CD4-positive, alpha-beta memory T cell (primary cell): ENCODE results near the gene CELSR1. TPM values are rescaled to one million over a fixed set of nuclear protein-coding genes. Genes with fewer than 3 reads are reported as not detected.

Source experiments
- CTCF ChIA-PET: fragments of 350-600 bp; sonication (Branson Sonifier 250); formaldehyde crosslinking; loops from one replicate; lab custom pipeline; 2021; ENCODE audit warnings: inconsistent platforms; ENCODE audit not compliant: partially characterized antibody; lab: Charles Lee
- POLR2A ChIA-PET: fragments of 350-600 bp; sonication (Branson Sonifier 250); formaldehyde crosslinking; loops from one replicate; lab custom pipeline; 2021; ENCODE audit not compliant: partially characterized antibody; lab: Charles Lee
- DNase-seq, 5 donors: peaks; one replicate each; pipeline versions ENCODE4 v3.0.0 to v3.0.0-alpha.2; 2020 to 2022; ENCODE audit warnings: mixed read lengths in 1 of 5
- H3K27ac ChIP-seq: one replicate; pipeline ENCODE4 v1.7.0; 2013; ENCODE audit warnings: low read depth, low read length
- H3K27me3 ChIP-seq: 2 replicates; pipeline ENCODE4 v1.7.0; 2013; ENCODE audit warnings: mild to moderate bottlenecking, low read length, moderate library complexity; ENCODE audit not compliant: insufficient read depth
- H3K36me3 ChIP-seq: 2 replicates; pipeline ENCODE4 v1.7.0; 2013; ENCODE audit warnings: mild to moderate bottlenecking, low read length, moderate library complexity; ENCODE audit not compliant: insufficient read depth
- H3K4me1 ChIP-seq: 2 replicates; pipeline ENCODE4 v1.7.0; 2013; ENCODE audit warnings: mild to moderate bottlenecking, low read length, moderate library complexity; ENCODE audit not compliant: insufficient read depth
- H3K4me3 ChIP-seq, 2 donors: one replicate each; pipeline ENCODE4 v1.7.0; 2013; ENCODE audit warnings: low read length in 2 of 2, mild to moderate bottlenecking in 1 of 2
- H3K9me3 ChIP-seq, 2 donors: one replicate each; pipeline ENCODE4 v1.7.0; 2013; ENCODE audit warnings: low read length in 2 of 2, control low read depth in 1 of 2; ENCODE audit not compliant: control insufficient read depth in 1 of 2
- H3K27ac Mint-ChIP-seq, 7 donors: one replicate each; pipeline ENCODE4 v1.8.0; 2020 to 2021; ENCODE audit warnings: mixed read lengths in 7 of 7, mild to moderate bottlenecking in 6 of 7, inconsistent platforms in 3 of 7, moderate library complexity in 3 of 7
- H3K27me3 Mint-ChIP-seq, 2 donors: one replicate each; pipeline ENCODE4 v1.8.0; 2020 to 2021; ENCODE audit warnings: mixed read lengths in 2 of 2
- H3K36me3 Mint-ChIP-seq, 2 donors: one replicate each; pipeline ENCODE4 v1.8.0; 2020 to 2021; ENCODE audit warnings: mixed read lengths in 2 of 2, inconsistent platforms in 1 of 2, mild to moderate bottlenecking in 1 of 2
- H3K4me1 Mint-ChIP-seq, 4 donors: one replicate each; pipeline ENCODE4 v1.8.0; 2020 to 2021; ENCODE audit warnings: mixed read lengths in 4 of 4, mild to moderate bottlenecking in 1 of 4
- H3K4me3 Mint-ChIP-seq, 8 donors: one replicate each; pipeline ENCODE4 v1.8.0; 2020 to 2021; ENCODE audit warnings: mixed read lengths in 8 of 8, mild to moderate bottlenecking in 7 of 8, moderate library complexity in 6 of 8, inconsistent platforms in 3 of 8
- H3K9me3 Mint-ChIP-seq, 8 donors: one replicate each; pipeline ENCODE4 v1.8.0; 2020 to 2021; ENCODE audit warnings: mixed read lengths in 8 of 8, mild to moderate bottlenecking in 5 of 8, inconsistent platforms in 3 of 8, moderate library complexity in 1 of 8
- intact Hi-C: fragments of 100-400 bp; cut with micrococcal nuclease; formaldehyde crosslinking; loops from one replicate; pipeline ENCODE4 v1.15.1; 2023
- polyA plus RNA-seq, 2 donors: library from polyadenylated mRNA; unstranded; fragments of 300-500 nt; fragmentation: Illumina TruSeq; gene quantifications; one replicate each; pipeline ENCODE4 v1.2.3, GENCODE V29; 2021
- total RNA-seq, 2 experiments: library from RNA; stranded (reverse); gene quantifications; one replicate each; pipeline ENCODE4 v1.2.3, GENCODE V29; 2021

CELSR1 gene
- total and polyA plus RNA-seq, 4 experiments from 2014 or later: 0.47 to 1.1 (median 0.81) TPM

DNA sequence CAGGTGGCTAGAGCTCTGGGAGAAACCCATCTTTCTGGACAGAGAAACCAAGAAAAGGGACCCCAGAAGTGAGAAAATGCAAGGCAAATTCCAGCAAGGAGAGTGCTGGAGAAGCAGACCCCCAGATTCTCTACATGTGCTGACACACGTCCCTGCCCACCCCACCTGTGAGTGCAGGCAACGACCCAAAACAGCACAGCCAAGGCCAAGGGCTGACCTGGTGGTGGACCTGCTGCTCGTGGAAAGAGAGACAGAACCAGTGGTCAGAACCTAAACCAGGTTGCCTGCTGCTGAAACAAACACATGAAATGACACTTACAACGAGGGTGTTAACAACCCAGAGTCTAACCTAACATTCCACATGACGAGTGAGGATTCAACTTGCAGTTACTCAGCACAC, 177.3 kb downstream of the CELSR1 start:
- Histone ChIP-seq H3K27ac (no peak overlapping the region), H3K27me3 (no peaks in the 10 kb centered on the region), H3K36me3 (peaks cover 4% of the 10 kb centered on the region), H3K4me1 (no peaks in the 10 kb centered on the region), H3K9me3 (no peaks in the 10 kb centered on the region), H3K4me3 (no peak overlapping the region)
- H3K4me3 Mint-ChIP-seq: no peak overlapping the region
- no peak overlapping the region for H3K27ac Mint-ChIP-seq
- H3K9me3 Mint-ChIP-seq: peaks cover 0 to 8% (median 0%) of the 10 kb centered on the region in 8 donors
- intact Hi-C loops: no loop called here
- no peak for DNase-seq
- peaks cover 0 to 1% of the 10 kb centered on the region in 2 donors for H3K27me3 Mint-ChIP-seq
- POLR2A ChIA-PET: no interaction called here
- CTCF ChIA-PET: no interaction called here
- H3K36me3 Mint-ChIP-seq: peaks cover 0 to 15% of the 10 kb centered on the region in 2 donors
- peaks cover 0 to 4% (median 1%) of the 10 kb centered on the region in 4 donors for H3K4me1 Mint-ChIP-seq

DNA sequence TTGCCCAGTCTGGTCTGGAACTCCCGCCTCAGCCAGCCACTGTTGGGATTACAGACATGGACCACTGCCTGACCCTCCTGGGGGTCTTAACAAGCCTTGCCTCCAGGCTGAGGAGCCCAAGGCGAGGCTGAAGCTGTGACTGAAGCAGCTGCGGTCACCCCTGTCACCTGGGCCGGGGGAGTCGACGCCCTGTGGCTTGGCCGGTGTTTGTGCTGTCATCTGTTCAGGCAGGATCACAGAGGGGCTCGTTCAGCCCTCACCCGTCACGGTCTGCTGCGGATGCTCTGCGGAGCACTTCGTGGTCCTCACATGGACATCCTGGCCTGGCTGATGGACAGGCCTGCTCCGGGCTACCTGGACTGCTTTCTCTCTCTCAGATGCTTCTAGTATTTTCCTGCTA, 178.1 kb downstream of the CELSR1 start:
- H3K4me1 Mint-ChIP-seq: peaks cover 0 to 4% (median 1%) of the 10 kb centered on the region in 4 donors
- intact Hi-C loops: no loop called here
- CTCF ChIA-PET: interaction anchor here (1.2 kb wide), 1 partner anchor 8 kb away, joined by 10 read pairs; no protein-coding TSS in a partner anchor
- H3K9me3 Mint-ChIP-seq: peaks cover 0 to 8% (median 0%) of the 10 kb centered on the region in 8 donors
- H3K4me3 Mint-ChIP-seq: no peak overlapping the region
- peaks cover 0 to 18% of the 10 kb centered on the region in 2 donors for H3K36me3 Mint-ChIP-seq
- H3K4me3 ChIP-seq: no peak overlapping the region
- H3K36me3 ChIP-seq: peaks cover 8% of the 10 kb centered on the region
- peaks cover 0 to 1% of the 10 kb centered on the region in 2 donors for H3K27me3 Mint-ChIP-seq
- DNase-seq: no peak
- H3K27ac ChIP-seq: no peak overlapping the region
- no peaks in the 10 kb centered on the region for H3K27me3 ChIP-seq
- POLR2A ChIA-PET: no interaction called here
- no peaks in the 10 kb centered on the region for H3K9me3 ChIP-seq
- H3K4me1 ChIP-seq: no peaks in the 10 kb centered on the region
- peak overlapping the region in 3 of 7 donors; percentile 19 to 57 (median 51) for H3K27ac Mint-ChIP-seq

DNA sequence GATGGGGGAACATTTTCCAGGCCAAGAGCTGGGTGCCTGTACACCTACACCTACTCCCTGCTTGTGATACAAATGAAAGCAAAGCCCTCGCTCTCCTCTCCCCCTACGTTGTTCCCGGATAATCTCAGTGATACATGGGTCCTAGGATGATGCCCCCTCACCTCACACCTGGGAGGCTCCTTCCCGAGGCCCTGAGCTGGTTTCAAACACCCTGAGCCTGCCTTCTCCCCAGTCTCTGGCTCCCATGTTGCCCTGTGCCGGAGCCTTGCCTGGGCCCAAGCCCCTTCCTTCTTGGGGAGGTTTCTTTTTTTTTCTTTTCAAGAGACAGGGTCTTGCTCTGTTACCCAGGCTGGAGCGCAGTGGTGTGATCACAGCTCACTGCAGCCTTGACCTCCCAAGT, 178.7 kb downstream of the CELSR1 start:
- H3K27me3 ChIP-seq: no peaks in the 10 kb centered on the region
- peaks cover 0 to 4% (median 1%) of the 10 kb centered on the region in 4 donors for H3K4me1 Mint-ChIP-seq
- peaks cover 14% of the 10 kb centered on the region for H3K36me3 ChIP-seq
- H3K9me3 ChIP-seq: no peaks in the 10 kb centered on the region
- H3K4me3 ChIP-seq: no peak overlapping the region
- no peak overlapping the region for H3K4me3 Mint-ChIP-seq
- H3K27me3 Mint-ChIP-seq: peaks cover 0 to 1% of the 10 kb centered on the region in 2 donors
- no peak overlapping the region for H3K27ac ChIP-seq
- H3K4me1 ChIP-seq: no peaks in the 10 kb centered on the region
- H3K36me3 Mint-ChIP-seq: peaks cover 0 to 22% of the 10 kb centered on the region in 2 donors
- DNase-seq: no peak
- H3K27ac Mint-ChIP-seq: peak overlapping the region in 2 of 7 donors; percentile 12 to 57
- POLR2A ChIA-PET: no interaction called here
- CTCF ChIA-PET: interaction anchor here (1.2 kb wide), 1 partner anchor 9 kb away, joined by 10 read pairs; no protein-coding TSS in a partner anchor
- intact Hi-C loops: no loop called here
- H3K9me3 Mint-ChIP-seq: peaks cover 0 to 8% (median 0%) of the 10 kb centered on the region in 8 donors

DNA sequence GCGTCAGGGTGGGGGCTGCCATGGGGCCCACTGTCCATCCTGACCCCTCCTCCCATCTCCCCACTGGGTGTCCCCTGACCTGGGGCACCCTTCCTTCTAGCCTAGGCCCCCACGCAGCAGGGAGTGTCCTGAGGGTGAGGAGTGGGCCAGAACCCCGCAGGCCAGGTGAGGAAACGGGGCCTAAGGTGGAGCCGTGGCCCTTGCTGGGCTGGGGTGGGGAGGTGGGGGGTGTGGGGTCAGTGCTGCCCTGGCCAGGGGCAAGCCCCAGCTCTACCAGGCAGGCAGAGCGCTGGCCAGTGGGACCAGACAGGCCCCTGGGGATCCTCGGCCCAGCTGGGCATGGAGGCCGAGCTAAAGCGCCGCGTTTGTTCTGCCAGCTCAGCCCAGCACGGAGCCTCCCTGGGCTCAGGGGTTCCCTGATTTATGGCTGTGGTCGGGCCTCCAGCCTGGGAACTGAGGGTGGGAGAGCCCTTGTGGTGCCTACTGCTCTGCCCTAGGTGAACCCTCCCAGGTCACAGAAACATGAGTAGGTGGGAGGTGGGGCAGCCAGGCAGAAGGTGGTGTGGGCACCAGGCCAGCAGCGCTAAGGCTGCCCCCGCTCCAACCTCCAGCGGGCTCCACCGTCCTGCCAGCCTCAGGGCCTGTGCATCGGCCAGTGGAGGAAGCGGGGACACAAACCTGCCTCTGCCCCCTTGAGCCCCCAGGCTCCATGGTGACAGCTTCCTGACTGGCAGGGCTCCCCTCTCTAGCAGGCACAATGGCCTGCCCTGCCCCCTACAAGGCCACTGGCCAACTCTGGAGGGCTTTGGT, 179.5 kb downstream of the CELSR1 start:
- H3K9me3 Mint-ChIP-seq: peaks cover 0 to 8% (median 0%) of the 10 kb centered on the region in 8 donors
- Histone ChIP-seq H3K4me1 (no peaks in the 10 kb centered on the region), H3K36me3 (peaks cover 23% of the 10 kb centered on the region), H3K27me3 (no peaks in the 10 kb centered on the region), H3K27ac (no peak overlapping the region), H3K9me3 (no peaks in the 10 kb centered on the region), H3K4me3 (no peak overlapping the region)
- H3K27ac Mint-ChIP-seq: peak overlapping the region in 1 of 7 donors; percentile 20
- peaks cover under 1 to 28% of the 10 kb centered on the region in 2 donors for H3K36me3 Mint-ChIP-seq
- ChIA-PET CTCF (interaction anchor here (1.2 to 1.5 kb wide), 2 partner anchors 10 kb away, joined by 5 to 10 read pairs; no protein-coding TSS in a partner anchor), POLR2A (no interaction called here)
- peaks cover 0 to 6% (median 1%) of the 10 kb centered on the region in 4 donors for H3K4me1 Mint-ChIP-seq
- H3K4me3 Mint-ChIP-seq: no peak overlapping the region
- DNase-seq: no peak
- intact Hi-C loops: no loop called here
- H3K27me3 Mint-ChIP-seq: no peaks in the 10 kb centered on the region

DNA sequence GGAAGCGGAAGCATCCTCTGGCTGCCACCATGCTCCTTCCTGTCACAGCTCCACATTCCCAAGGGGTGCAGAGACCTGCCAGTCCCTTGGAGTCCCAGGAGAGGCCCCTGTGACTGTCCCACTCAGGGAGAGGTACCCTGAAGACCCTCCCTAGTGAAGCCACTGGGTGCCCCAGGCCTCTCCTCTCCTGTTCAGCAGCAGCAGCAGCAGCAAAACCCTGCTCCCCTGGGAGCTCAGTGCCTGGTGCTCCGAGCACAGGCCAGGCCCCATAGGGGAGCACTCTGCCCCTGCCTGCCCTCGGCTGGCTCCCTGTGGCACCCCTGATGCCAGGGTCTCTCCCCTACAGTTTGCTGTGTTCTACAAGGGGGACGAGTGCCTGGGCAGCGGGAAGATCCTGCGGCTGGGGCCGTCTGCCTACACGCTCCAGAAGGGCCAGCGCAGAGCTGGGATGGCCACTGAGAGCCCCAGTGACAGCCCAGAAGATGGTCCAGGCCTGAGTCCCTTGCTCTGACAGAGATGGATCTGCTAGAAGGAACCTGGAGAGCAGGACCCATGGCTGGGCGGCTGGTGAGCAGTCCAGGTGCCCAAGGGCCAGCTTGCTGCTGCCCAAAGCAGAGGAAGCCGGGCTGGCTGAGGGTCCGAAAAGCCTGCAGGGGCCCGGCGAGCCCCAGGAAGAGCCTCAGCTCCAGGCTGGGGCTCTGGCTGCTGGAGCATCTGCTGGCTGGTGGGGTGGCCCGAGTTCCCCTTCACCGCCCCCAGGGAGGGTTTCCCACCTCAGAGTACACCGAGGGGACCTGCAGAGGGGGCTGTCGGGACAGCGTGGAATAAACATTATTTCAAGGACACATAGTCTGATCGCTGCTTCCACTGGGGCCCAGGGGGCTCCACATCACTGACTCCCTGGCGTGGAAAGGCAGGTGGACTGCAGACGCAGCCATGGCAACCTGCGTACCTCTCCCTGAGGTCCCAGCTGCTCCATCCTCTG, 180.6 kb downstream of the CELSR1 start:
- H3K36me3 ChIP-seq: peaks cover 33% of the 10 kb centered on the region
- intact Hi-C loops: no loop called here
- peaks cover 0 to 4% (median 1%) of the 10 kb centered on the region in 4 donors for H3K4me1 Mint-ChIP-seq

DNA sequence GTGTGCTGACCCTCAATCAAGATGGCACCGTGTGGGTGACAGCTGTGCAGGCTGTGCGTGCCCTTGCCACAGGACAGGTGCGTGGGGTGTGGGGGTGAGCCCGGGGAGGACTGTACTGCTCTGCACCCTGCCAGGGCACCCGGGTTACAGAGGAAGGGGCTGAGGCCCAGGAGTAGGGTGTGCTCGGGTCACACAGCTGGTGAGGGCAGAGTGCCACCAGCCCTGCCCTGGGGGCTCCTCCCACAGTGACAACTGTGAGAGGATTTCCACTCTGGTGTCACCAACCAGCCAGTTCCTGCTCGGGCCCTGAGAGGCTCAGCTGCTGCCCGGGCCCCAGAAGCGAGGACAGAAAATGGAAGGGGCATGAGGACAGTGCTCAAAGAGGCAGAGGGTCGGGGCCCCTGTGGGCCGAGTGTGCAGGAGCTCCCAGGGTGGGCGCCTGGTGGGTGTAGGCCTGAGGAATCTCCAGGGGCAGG, 181.4 kb downstream of the CELSR1 start:
- Mint-ChIP-seq H3K4me3 (no peak overlapping the region), H3K4me1 (peaks cover 0 to 4% (median under 1%) of the 10 kb centered on the region in 4 donors), H3K27me3 (no peaks in the 10 kb centered on the region), H3K27ac (no peak overlapping the region), H3K9me3 (peaks cover 0 to 5% (median 0%) of the 10 kb centered on the region in 8 donors), H3K36me3 (peaks cover 10 to 45% of the 10 kb centered on the region in 2 donors)
- Histone ChIP-seq H3K36me3 (peaks cover 40% of the 10 kb centered on the region), H3K9me3 (no peaks in the 10 kb centered on the region), H3K4me1 (no peaks in the 10 kb centered on the region), H3K27me3 (no peaks in the 10 kb centered on the region), H3K27ac (no peak overlapping the region), H3K4me3 (no peak overlapping the region)
- intact Hi-C loops: no loop called here
- POLR2A ChIA-PET: interaction anchor here (1.2 kb wide), 1 partner anchor 10 kb away, joined by 3 read pairs; no protein-coding TSS in a partner anchor
- CTCF ChIA-PET: interaction anchor here (1.0 to 1.6 kb wide), 2 partner anchors 186 to 191 kb away, joined by 3 to 4 read pairs; no protein-coding TSS in a partner anchor
- no peak for DNase-seq

More for the DNA sequence above, 180.6 kb downstream of the CELSR1 start:
- Histone ChIP-seq H3K9me3 (no peaks in the 10 kb centered on the region), H3K4me3 (no peak overlapping the region), H3K27me3 (no peaks in the 10 kb centered on the region), H3K27ac (no peak overlapping the region), H3K4me1 (no peaks in the 10 kb centered on the region)
- POLR2A ChIA-PET: interaction anchor here (1.2 kb wide), 1 partner anchor 10 kb away, joined by 3 read pairs; no protein-coding TSS in a partner anchor
- H3K4me3 Mint-ChIP-seq: no peak overlapping the region
- H3K27ac Mint-ChIP-seq: no peak overlapping the region
- peaks cover 0 to 8% (median 0%) of the 10 kb centered on the region in 8 donors for H3K9me3 Mint-ChIP-seq
- H3K27me3 Mint-ChIP-seq: no peaks in the 10 kb centered on the region
- no peak for DNase-seq
- peaks cover 10 to 38% of the 10 kb centered on the region in 2 donors for H3K36me3 Mint-ChIP-seq
- CTCF ChIA-PET: interaction anchor here (1.0 to 1.6 kb wide), 3 partner anchors 11 to 190 kb away, joined by 3 to 5 read pairs (median 4); no protein-coding TSS in a partner anchor
